Epithelial cell of esophagus (primary cell): ENCODE data around the gene ZNF837.

ENCODE experiments used
- DNase-seq: peaks from one replicate; pipeline ENCODE4 v3.0.0; 2010; ENCODE audit warnings: low read depth
- H3K4me3 ChIP-seq: 2 replicates; pipeline ENCODE4 v1.5.1; 2011; ENCODE audit warnings: mild to moderate bottlenecking, low read length, control low read depth
- TF ChIP-seq, protein P1 (sequence below): IDR thresholded peaks from 2 replicates; pipeline ENCODE4 v1.5.1; 2011; ENCODE audit warnings: low read depth, mild to moderate bottlenecking, low read length, control low read depth, inconsistent platforms; ENCODE audit not compliant: insufficient read depth; ENCODE audit errors: missing control alignments

ZNF837 gene

GRCh38 chr19:58318297-58318696 lies 62.5 kb downstream of the ZNF837 start:
- TF ChIP-seq, protein P1, sequence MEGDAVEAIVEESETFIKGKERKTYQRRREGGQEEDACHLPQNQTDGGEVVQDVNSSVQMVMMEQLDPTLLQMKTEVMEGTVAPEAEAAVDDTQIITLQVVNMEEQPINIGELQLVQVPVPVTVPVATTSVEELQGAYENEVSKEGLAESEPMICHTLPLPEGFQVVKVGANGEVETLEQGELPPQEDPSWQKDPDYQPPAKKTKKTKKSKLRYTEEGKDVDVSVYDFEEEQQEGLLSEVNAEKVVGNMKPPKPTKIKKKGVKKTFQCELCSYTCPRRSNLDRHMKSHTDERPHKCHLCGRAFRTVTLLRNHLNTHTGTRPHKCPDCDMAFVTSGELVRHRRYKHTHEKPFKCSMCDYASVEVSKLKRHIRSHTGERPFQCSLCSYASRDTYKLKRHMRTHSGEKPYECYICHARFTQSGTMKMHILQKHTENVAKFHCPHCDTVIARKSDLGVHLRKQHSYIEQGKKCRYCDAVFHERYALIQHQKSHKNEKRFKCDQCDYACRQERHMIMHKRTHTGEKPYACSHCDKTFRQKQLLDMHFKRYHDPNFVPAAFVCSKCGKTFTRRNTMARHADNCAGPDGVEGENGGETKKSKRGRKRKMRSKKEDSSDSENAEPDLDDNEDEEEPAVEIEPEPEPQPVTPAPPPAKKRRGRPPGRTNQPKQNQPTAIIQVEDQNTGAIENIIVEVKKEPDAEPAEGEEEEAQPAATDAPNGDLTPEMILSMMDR: no peak
- H3K4me3 ChIP-seq: no peak overlapping the region
- no peak for DNase-seq
